ENCODE data around the gene PPBP. TPM values are rescaled to one million over a fixed set of nuclear protein-coding genes. Genes with fewer than 3 reads are reported as not detected.

PPBP gene, protein sequence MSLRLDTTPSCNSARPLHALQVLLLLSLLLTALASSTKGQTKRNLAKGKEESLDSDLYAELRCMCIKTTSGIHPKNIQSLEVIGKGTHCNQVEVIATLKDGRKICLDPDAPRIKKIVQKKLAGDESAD
- total RNA-seq: not detected in 2 replicates

DNA sequence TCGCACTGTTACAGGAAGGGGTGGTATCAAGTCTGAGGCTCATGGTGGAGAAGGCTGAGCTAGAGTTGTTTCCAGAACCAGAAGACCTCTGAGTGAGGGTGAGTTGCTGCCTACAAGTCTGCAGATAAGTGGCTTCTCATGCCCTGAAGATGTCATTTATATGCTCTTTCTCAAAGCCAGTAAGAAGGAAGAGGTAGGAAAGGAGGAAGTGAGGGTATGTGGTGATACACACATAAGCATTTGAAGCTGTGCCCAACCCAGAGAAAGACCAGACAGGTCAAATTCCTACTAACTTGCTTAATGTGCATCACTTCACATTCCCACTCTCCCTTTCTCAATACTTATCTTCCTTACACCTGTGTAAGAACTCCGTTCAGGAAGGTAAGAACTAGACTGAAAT, at the start of gene PPBP:
TSS of gene PPBP (minus strand) at position 130 of the 400 bp plus-strand sequence. CDS start at position 43, 87 bp downstream.

DNA sequence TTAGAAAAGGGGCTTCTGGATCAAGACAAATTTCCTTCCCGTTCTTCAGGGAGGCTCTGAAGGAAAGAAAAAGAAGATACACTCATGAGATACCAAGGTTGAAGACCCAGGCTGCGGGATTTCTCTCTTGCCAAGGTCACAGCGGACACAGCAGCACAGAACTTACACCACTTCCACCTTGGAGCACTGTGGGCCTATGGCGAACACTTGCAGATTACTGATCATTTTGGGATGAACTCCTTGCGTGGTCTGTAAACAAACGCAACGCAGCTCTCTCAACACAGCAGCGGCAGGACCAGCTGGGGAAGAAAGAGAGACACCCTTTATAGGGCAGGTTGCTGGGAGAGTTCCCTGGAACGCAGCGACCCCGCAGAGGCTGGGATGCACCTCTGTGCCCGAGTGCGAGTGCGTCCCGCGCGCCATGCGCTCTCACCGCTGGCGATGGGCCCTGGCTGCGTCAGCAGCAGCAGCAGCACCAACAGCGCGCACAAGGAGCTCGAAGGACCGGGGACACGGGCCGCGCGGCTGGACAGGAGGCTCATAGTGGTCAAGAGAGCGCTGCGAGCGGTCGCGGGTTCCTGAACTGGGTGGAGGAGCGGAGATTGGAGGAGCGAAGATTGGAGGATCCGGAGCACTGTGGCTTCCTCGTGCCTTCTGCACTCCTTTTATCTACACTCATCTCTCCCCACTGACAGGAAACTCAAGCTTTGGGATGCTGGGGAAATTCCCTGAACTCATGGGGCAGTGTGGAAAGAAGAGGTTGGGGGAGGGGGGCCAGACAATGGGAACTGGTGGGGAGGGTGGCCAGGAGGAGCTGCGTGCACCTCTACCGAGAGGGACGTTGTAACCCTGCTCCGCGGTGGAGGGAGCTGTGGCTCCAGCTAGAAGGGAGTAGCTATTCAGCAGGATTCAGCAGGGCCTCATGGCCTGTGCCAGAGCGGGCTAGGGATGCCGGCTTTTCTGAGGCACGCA, 10.3 kb upstream of the PPBP start, which contains the start of gene CXCL5:
TSS of gene CXCL5 (minus strand) at position 638 of the 972 bp plus-strand sequence. CDS start at position 542, 96 bp downstream.

Small RNA genes within 50 kb of the gene (small RNA-seq; reads per million reads assigned to genes)
- gene RN7SL218P: not detected

Other genes starting within 250 kb of the PPBP start
- gene CXCL8, start 247.6 kb downstream of the PPBP start, total RNA-seq: 2.1 and 25.8 TPM in 2 replicates
- gene CXCL6, start 151.5 kb downstream of the PPBP start, total RNA-seq: 14.4 and 15.5 TPM in 2 replicates
- gene PF4V1, start 134.9 kb downstream of the PPBP start, total RNA-seq: not detected in 2 replicates
- gene CXCL1, start 118.8 kb downstream of the PPBP start, total RNA-seq: 78.3 and 166 TPM in 2 replicates
- gene PF4, start 6.2 kb downstream of the PPBP start, total RNA-seq: not detected in 2 replicates
- 0.61 and 2.8 TPM in 2 replicates for gene CXCL5, start 10.5 kb upstream of the PPBP start, total RNA-seq
- 1.1 and 5.2 TPM in 2 replicates for gene CXCL3, start 50.5 kb upstream of the PPBP start, total RNA-seq
- 2.7 and 8.6 TPM in 2 replicates for gene CXCL2, start 111.0 kb upstream of the PPBP start, total RNA-seq
- gene MTHFD2L, start 169.9 kb upstream of the PPBP start, total RNA-seq: 21.9 and 32.0 TPM in 2 replicates